GM12891 (cell line): ENCODE results near the gene LEMD2.

ENCODE experiments used
- POLR2A ChIP-seq: IDR thresholded peaks from 2 replicates; pipeline ENCODE4 v1.6.1; 2011; ENCODE audit warnings: low read depth, low read length, control low read depth
- POLR2AphosphoS5 ChIP-seq: IDR thresholded peaks from 2 replicates; pipeline ENCODE4 v1.6.1; 2011; ENCODE audit warnings: low read depth, low read length, control low read depth
- SPI1 ChIP-seq: IDR thresholded peaks from 2 replicates; pipeline ENCODE4 v1.6.1; 2011; ENCODE audit warnings: low read depth, low read length, control low read depth
- TAF1 ChIP-seq: IDR thresholded peaks from 2 replicates; pipeline ENCODE4 v1.6.1; 2011; ENCODE audit warnings: low read depth, low read length, control low read depth

DNA sequence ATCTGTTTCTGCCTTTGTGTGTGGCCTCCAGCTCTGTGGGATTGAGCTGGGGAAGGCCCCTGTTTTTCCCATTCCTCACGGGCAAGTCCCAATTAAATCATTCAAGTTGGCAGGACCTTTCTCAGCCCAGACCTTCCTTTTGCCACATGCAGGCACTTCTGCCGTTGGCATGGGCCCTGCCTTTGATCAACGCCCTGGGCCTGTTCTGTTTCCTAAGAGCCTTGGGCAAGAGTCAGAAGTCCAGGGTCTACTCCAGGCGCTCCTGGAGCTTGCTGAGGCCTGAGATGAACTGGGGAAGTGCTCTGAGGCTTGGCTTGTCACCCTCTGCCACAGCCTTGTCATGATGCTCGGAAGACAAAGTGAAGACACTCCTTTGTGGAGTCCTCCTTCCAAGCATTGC, 49.4 kb downstream of the LEMD2 start:
- TF ChIP-seq POLR2A (no peak), POLR2AphosphoS5 (no peak), SPI1 (no peak), TAF1 (no peak)
